HepG2 (cell line): ENCODE data around the gene PHF2. TPM values are rescaled to one million over a fixed set of nuclear protein-coding genes. Genes with fewer than 3 reads are reported as not detected.

Source experiments
- ATAC-seq: fragments of 200-7000 bp; cut with Tn5 transposase; 3 replicates; pipeline ENCODE4 v1.9.1; 2020; ENCODE audit warnings: mild to moderate bottlenecking, moderate library complexity
- BruUV-seq: library from RNA; stranded (reverse); fragments of 400-500 nt; replicated peaks from 2 replicates; lab custom pipeline; 2021; lab: Mats Ljungman, UMichigan
- CTCF ChIA-PET: fragments of 300-600 bp; formaldehyde crosslinking; extraction: SDS; loops from one replicate; lab custom pipeline; 2021; ENCODE audit warnings: low total read pairs, inconsistent platforms, low intra/inter-chr PET ratio; lab: Yijun Ruan, JAX
- POLR2A ChIA-PET: fragments of 350-600 bp; sonication (Branson Sonifier 250); formaldehyde crosslinking; loops from one replicate; lab custom pipeline; 2020; ENCODE audit warnings: antibody characterized with exemption, inconsistent platforms; lab: Yijun Ruan, JAX
- DNase-seq: peaks from one replicate; pipeline ENCODE4 v3.0.0-alpha.2; 2015; ENCODE audit warnings: low spot score
- FAIRE-seq: peaks from 3 replicates; lab custom pipeline; 2011; peaks lifted over from hg19 to GRCh38; lab: Jason Lieb, UNC
- H2AFZ ChIP-seq: one replicate; pipeline ENCODE4 v1.6.1; 2011; ENCODE audit warnings: low read length, inconsistent platforms
- H3K27ac ChIP-seq: fragments of 300-600 bp; 3 replicates; pipeline ENCODE4 v1.8.0; 2011; ENCODE audit warnings: mixed run types, mild to moderate bottlenecking, mixed read lengths, low read length, inconsistent platforms; ENCODE audit not compliant: insufficient read depth; ENCODE audit errors: extremely low read length
- H3K27me3 ChIP-seq, 2 experiments: fragments of 200-600 bp in 1 of 2; 2 replicates in 1 of 2; 3 replicates in 1 of 2; pipeline versions ENCODE4 v1.6.0 to v1.8.0; 2011; ENCODE audit warnings: low read length in 2 of 2, mild to moderate bottlenecking in 2 of 2, moderate library complexity in 2 of 2, inconsistent platforms in 1 of 2; ENCODE audit not compliant: insufficient read depth in 2 of 2, control insufficient read depth in 1 of 2
- H3K36me3 ChIP-seq, 2 experiments: fragments of 200-600 bp in 1 of 2; replicated peaks in 1 of 2; 2 replicates in 1 of 2; 3 replicates in 1 of 2; pipeline versions ENCODE4 v1.5.1 to v1.8.0; 2011; ENCODE audit warnings: low read length in 2 of 2, inconsistent platforms in 1 of 2; ENCODE audit not compliant: insufficient read depth in 2 of 2, control insufficient read depth in 1 of 2
- H3K4me1 ChIP-seq: 2 replicates; pipeline ENCODE4 v1.5.1; 2012; ENCODE audit warnings: low read length, inconsistent platforms; ENCODE audit not compliant: insufficient read depth
- H3K4me2 ChIP-seq: 2 replicates; pipeline ENCODE4 v1.6.0; 2011; ENCODE audit warnings: low read depth, low read length, inconsistent platforms
- H3K4me3 ChIP-seq, 3 experiments: fragments of 200-600 bp in 1 of 3; sonication (generic), shearing (Covaris generic) in 1 of 3; replicated peaks in 1 of 3; 2 replicates each; pipeline ENCODE4 v1.5.1; 2011 to 2016; ENCODE audit warnings: low read length in 3 of 3, inconsistent platforms in 2 of 3, low read depth in 2 of 3, mild to moderate bottlenecking in 2 of 3, control low read depth in 1 of 3, mixed read lengths in 1 of 3; ENCODE audit not compliant: insufficient read depth in 1 of 3
- H3K79me2 ChIP-seq: one replicate; pipeline ENCODE4 v1.6.1; 2011; ENCODE audit warnings: low read length, inconsistent platforms; ENCODE audit not compliant: insufficient read depth
- H3K9ac ChIP-seq: 2 replicates; pipeline ENCODE4 v1.6.0; 2011; ENCODE audit warnings: mild to moderate bottlenecking, low read depth, low read length, inconsistent platforms; ENCODE audit not compliant: insufficient read depth
- H3K9me3 ChIP-seq: 2 replicates; pipeline ENCODE4 v1.5.1; 2012; ENCODE audit warnings: mild to moderate bottlenecking, low read length
- H4K20me1 ChIP-seq: 2 replicates; pipeline ENCODE4 v1.6.0; 2011; ENCODE audit warnings: inconsistent platforms, mild to moderate bottlenecking, low read length, moderate library complexity; ENCODE audit not compliant: insufficient read depth
- CEBPB ChIP-seq: IDR thresholded peaks from 2 replicates; pipeline ENCODE4 v1.6.1; 2011; ENCODE audit warnings: low read depth, low read length, improper control_type of control experiment, borderline replicate concordance
- CTCF ChIP-seq: sonication (generic); formaldehyde crosslinking; IDR thresholded peaks from 2 replicates; pipeline ENCODE4 v1.5.0; 2020; ENCODE audit warnings: mild to moderate bottlenecking, missing genetic modification reagents, moderate library complexity
- HOXA5 ChIP-seq: sonication (generic); formaldehyde crosslinking; IDR thresholded peaks from 2 replicates; pipeline ENCODE4 v1.4.0; 2020; ENCODE audit warnings: missing genetic modification reagents
- MEF2D ChIP-seq: sonication (generic); formaldehyde crosslinking; IDR thresholded peaks from 2 replicates; pipeline ENCODE4 v1.5.1; 2020; ENCODE audit warnings: mild to moderate bottlenecking, missing genetic modification reagents
- MIER2 ChIP-seq: IDR thresholded peaks from 2 replicates; pipeline ENCODE4 v1.6.1; 2016; ENCODE audit warnings: missing biosample characterization, missing genetic modification reagents
- NFYB ChIP-seq: sonication (generic); formaldehyde crosslinking; IDR thresholded peaks from 2 replicates; pipeline ENCODE4 v1.4.0; 2020; ENCODE audit warnings: missing genetic modification reagents
- U2AF2 ChIP-seq: fragments of 200-400 bp; formaldehyde crosslinking; IDR thresholded peaks from 2 replicates; pipeline ENCODE4 v1.6.1; 2017; ENCODE audit warnings: low read depth, mild to moderate bottlenecking, low read length
- ZBED4 ChIP-seq: sonication (generic); formaldehyde crosslinking; IDR thresholded peaks from 2 replicates; pipeline ENCODE4 v1.4.0; 2020; ENCODE audit warnings: missing genetic modification reagents, borderline replicate concordance
- ZNF138 ChIP-seq: sonication (generic); formaldehyde crosslinking; IDR thresholded peaks from 2 replicates; pipeline ENCODE4 v1.5.0; 2020; ENCODE audit warnings: mild to moderate bottlenecking, low read depth, missing genetic modification reagents
- ZNF296 ChIP-seq: sonication (generic); formaldehyde crosslinking; conservative IDR thresholded peaks from 2 replicates; pipeline ENCODE4 v1.5.0; 2020; ENCODE audit warnings: mild to moderate bottlenecking, missing genetic modification reagents
- ZNF34 ChIP-seq: sonication (generic); formaldehyde crosslinking; IDR thresholded peaks from 2 replicates; pipeline ENCODE4 v1.4.0; 2020; ENCODE audit warnings: mild to moderate bottlenecking, missing genetic modification reagents, borderline replicate concordance
- ZNF550 ChIP-seq: sonication (generic); formaldehyde crosslinking; IDR thresholded peaks from 2 replicates; pipeline ENCODE4 v1.4.0; 2020; ENCODE audit warnings: mild to moderate bottlenecking, missing genetic modification reagents, borderline replicate concordance
- WGBS: methylation state at CpG from one replicate; pipeline ENCODE4 v1.1.6; 2017; ENCODE audit warnings: low lambda C conversion rate; 5-methylcytosine and 5-hydroxymethylcytosine counted together
- in situ Hi-C: cut with HindIII; loops from 2 replicates; pipeline ENCODE4 v1.10.0; 2017; ENCODE audit warnings: low pct_unique_long_range_greater_than_20kb; ENCODE audit not compliant: extremely low pct_ligation_motif_present
- intact Hi-C: fragments of 100-400 bp; cut with micrococcal nuclease; formaldehyde crosslinking; loops from one replicate; pipeline ENCODE4 v1.10.0; 2022; ENCODE audit not compliant: unreplicated experiment
- polyA plus RNA-seq, 8 experiments: library from polyadenylated mRNA; depleted of rRNA in 3 of 8; stranded (reverse) in 7 of 8; unstranded in 1 of 8; fragments of >200 nt; fragmentation: Illumina TruSeq in 4 of 8; extraction: Trizol in 4 of 8; gene quantifications; 2 replicates each; pipeline versions ENCODE4 v1.2.1 to v1.2.3, GENCODE V29; 2011 to 2016; ENCODE audit warnings: low read depth in 4 of 8, missing spikeins in 1 of 8, mixed read lengths in 1 of 8; ENCODE audit not compliant: insufficient read depth in 1 of 8
- total RNA-seq, 5 experiments: library from RNA; depleted of rRNA; stranded (reverse); fragments of >200 nt; fragmentation: Illumina TruSeq; extraction: Trizol; gene quantifications; 2 replicates each; pipeline ENCODE4 v1.2.3, GENCODE V29; 2016; ENCODE audit warnings: low read depth in 1 of 5

The PHF2 gene
- total and polyA plus RNA-seq, 2 of the 13 experiments (the other 11 are each of a cell fraction or from before 2014, with no cell fraction given): 6.6 to 9.1 TPM

DNA sequence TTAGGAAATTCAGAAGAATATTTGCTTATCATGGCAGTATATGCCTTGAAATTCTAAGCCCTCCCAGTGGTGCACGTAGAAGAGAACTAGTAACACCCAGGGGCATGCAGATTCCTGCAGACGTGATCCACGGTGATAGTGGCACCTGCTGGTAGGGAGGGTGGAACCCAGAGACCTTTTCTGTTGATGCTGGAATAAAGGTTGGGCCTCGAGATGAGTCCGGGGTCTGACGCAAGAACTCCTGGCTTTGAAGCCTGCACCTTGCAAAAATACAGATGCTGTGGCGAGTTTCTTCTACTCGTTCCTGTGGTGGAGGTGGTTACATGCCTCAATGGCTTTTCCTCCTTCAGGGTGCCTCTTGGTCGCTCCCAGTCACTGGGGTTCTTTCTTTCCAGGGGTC is 39.5 kb upstream of the PHF2 start:
- FAIRE-seq: no peak
- CTCF ChIA-PET: no interaction called here

GRCh38 chr9:93540305-93540704 is 36.1 kb upstream of the PHF2 start:
- Histone ChIP-seq H3K4me2 (no peak overlapping the region), H3K4me1 (no peaks in the 10 kb centered on the region), H3K27ac (no peak overlapping the region), H3K27me3 (no peaks in the 10 kb centered on the region), H3K4me3 (no peak overlapping the region), H4K20me1 (no peaks in the 10 kb centered on the region), H3K9ac (no peak overlapping the region), H2AFZ (no peak overlapping the region), H3K79me2 (no peaks in the 10 kb centered on the region), H3K9me3 (no peaks in the 10 kb centered on the region), H3K36me3 (peaks cover 14 to 60% of the 10 kb centered on the region in 2 experiments)
- 96% methylated on average over 6 of the region's 8 CpGs for WGBS
- ChIA-PET CTCF (no interaction called here), POLR2A (no interaction called here)
- FAIRE-seq (no peak), ATAC-seq (no peak), DNase-seq (no peak)
- BruUV-seq: no TSS peak
- intact Hi-C loops: no loop called here
- in situ Hi-C loops: no loop called here
- TF ChIP-seq NFYB (CRISPR knock-in tag): no peak
- TF ChIP-seq ZNF34: no peak
- no peak for TF ChIP-seq HOXA5 (CRISPR knock-in tag)
- TF ChIP-seq ZNF550 (CRISPR knock-in tag): no peak
- no peak for TF ChIP-seq MIER2 (CRISPR knock-in tag)
- no peak for TF ChIP-seq ZNF296
- no peak for TF ChIP-seq MEF2D (CRISPR knock-in tag)
- TF ChIP-seq ZBED4 (CRISPR knock-in tag): no peak
- TF ChIP-seq ZNF138 (CRISPR knock-in tag): no peak

More for the DNA sequence above, 39.5 kb upstream of the PHF2 start:
- ATAC-seq (no peak), DNase-seq (no peak)
- no peak overlapping the region for H2AFZ ChIP-seq
- no peak overlapping the region for H3K9ac ChIP-seq
- H3K27me3 ChIP-seq: no peaks in the 10 kb centered on the region
- WGBS: 96% methylated on average over 9 of the region's 9 CpGs
- 0 out of 2 replicates have a peak, but pooled peaks have one; percentile 14 for TF ChIP-seq CEBPB
- TF ChIP-seq CTCF (CRISPR knock-in tag): peak; percentile 18; the same call in 1 of the 2 replicates
- TF ChIP-seq U2AF2: no peak
- H3K36me3 ChIP-seq: peaks cover 14 to 72% of the 10 kb centered on the region in 2 experiments
- no peaks in the 10 kb centered on the region for H3K79me2 ChIP-seq
- H3K4me3 ChIP-seq: no peak overlapping the region
- POLR2A ChIA-PET: no interaction called here
- no peaks in the 10 kb centered on the region for H4K20me1 ChIP-seq
- H3K4me2 ChIP-seq: no peak overlapping the region
- H3K27ac ChIP-seq: no peak overlapping the region
- in situ Hi-C loops: no loop called here
- H3K9me3 ChIP-seq: no peaks in the 10 kb centered on the region
- intact Hi-C loops: no loop called here
- no peaks in the 10 kb centered on the region for H3K4me1 ChIP-seq
- BruUV-seq: no TSS peak
